ENCODE data around the gene ATP1B1. TPM values are rescaled to one million over a fixed set of nuclear protein-coding genes. Genes with fewer than 3 reads are reported as not detected.

The ATP1B1 gene
- total and polyA plus RNA-seq, 2 experiments from 2014 or later, result 51.0 to 73.4 TPM

- no peaks in the 10 kb centered on the region for H3K27me3 Mint-ChIP-seq (ENCODE audit: insufficient read depth, low read depth, poor library complexity)
- DNase-seq (ENCODE audit: low spot score) (no peak), ATAC-seq (no peak)
- no peak overlapping the region for H3K27ac ChIP-seq (ENCODE audit: low read depth)
- H3K79me2 ChIP-seq (replicated peaks; ENCODE audit: insufficient read depth), result no peaks in the 10 kb centered on the region
- H3K9me3 Mint-ChIP-seq, result peaks cover 12% of the 10 kb centered on the region
- no peak overlapping the region for H3K4me3 Mint-ChIP-seq
- H3F3A ChIP-seq (replicated peaks; ENCODE audit: low read depth), result no peaks in the 10 kb centered on the region
- H3K27me3 ChIP-seq (ENCODE audit: insufficient read depth), result no peaks in the 10 kb centered on the region
- no peak overlapping the region for H3K4me3 ChIP-seq
- no peaks in the 10 kb centered on the region for H4K20me1 ChIP-seq (replicated peaks; ENCODE audit: insufficient read depth)
- H3K36me3 Mint-ChIP-seq (ENCODE audit: low read depth), result 0 out of 3 replicates have a peak, but pooled peaks cover 3% of the 10 kb centered on the region
- no peaks in the 10 kb centered on the region for H3K36me3 ChIP-seq (ENCODE audit: insufficient read depth)
- H3K4me2 ChIP-seq, result no peak overlapping the region
- H3K9me2 ChIP-seq (ENCODE audit: insufficient read depth), result peaks cover 4% of the 10 kb centered on the region
- H3K27ac Mint-ChIP-seq, result no peak overlapping the region
- TF ChIP-seq CTCF (conservative IDR thresholded peaks at IDR 0.05; ENCODE audit: low read depth in 2 of 2) (peak; percentile 26 to 45; a peak in 3 of 4 replicates), CREB1 (CRISPR knock-in tag; IDR thresholded peaks at IDR 0.05; ENCODE audit: low read depth) (no peak)
- no peaks in the 10 kb centered on the region for H3K4me1 Mint-ChIP-seq
- no peaks in the 10 kb centered on the region for H3K4me1 ChIP-seq (ENCODE audit: insufficient read depth)
- H2AFZ ChIP-seq, result no peak overlapping the region
Measured at GRCh38 chr1:169070958-169071357, 35.5 kb upstream of the ATP1B1 start.

GRCh38 chr1:169072945-169073725, 33.4 kb upstream of the ATP1B1 start:
- Histone ChIP-seq H3K79me2 (replicated peaks; ENCODE audit: insufficient read depth) (no peaks in the 10 kb centered on the region), H2AFZ (no peak overlapping the region), H3K4me1 (ENCODE audit: insufficient read depth) (no peaks in the 10 kb centered on the region), H3K27me3 (ENCODE audit: insufficient read depth) (no peaks in the 10 kb centered on the region), H3K4me3 (no peak overlapping the region), H4K20me1 (replicated peaks; ENCODE audit: insufficient read depth) (no peaks in the 10 kb centered on the region), H3K27ac (ENCODE audit: low read depth) (no peak overlapping the region), H3F3A (replicated peaks; ENCODE audit: low read depth) (no peaks in the 10 kb centered on the region), H3K36me3 (ENCODE audit: insufficient read depth) (no peaks in the 10 kb centered on the region), H3K4me2 (no peak overlapping the region), H3K9me2 (ENCODE audit: insufficient read depth) (no peaks in the 10 kb centered on the region)
- Mint-ChIP-seq H3K36me3 (ENCODE audit: low read depth) (no peaks in the 10 kb centered on the region), H3K4me3 (no peak overlapping the region), H3K4me1 (peaks cover 5% of the 10 kb centered on the region; the same call in 2 of the 3 replicates), H3K27me3 (ENCODE audit: insufficient read depth, low read depth, poor library complexity) (no peaks in the 10 kb centered on the region), H3K27ac (no peak overlapping the region), H3K9me3 (no peaks in the 10 kb centered on the region; the same call in 2 of the 3 replicates)
- no peak for ATAC-seq
- TF ChIP-seq ZNF331 (CRISPR knock-in tag; IDR thresholded peaks at IDR 0.05; ENCODE audit: low read depth), result no peak
- TF ChIP-seq ZNF114 (CRISPR knock-in tag; IDR thresholded peaks at IDR 0.05), result no peak
- no peak for DNase-seq (ENCODE audit: low spot score)

GRCh38 chr1:169078163-169078883, 28.2 kb upstream of the ATP1B1 start:
- no peak overlapping the region for H2AFZ ChIP-seq
- no peaks in the 10 kb centered on the region for H3K9me3 Mint-ChIP-seq
- H3K36me3 Mint-ChIP-seq (ENCODE audit: low read depth), result no peaks in the 10 kb centered on the region
- TF ChIP-seq REST (IDR thresholded peaks at IDR 0.05; ENCODE audit: unreplicated experiment), result no peak
- TF ChIP-seq CREB1 (CRISPR knock-in tag; IDR thresholded peaks at IDR 0.05; ENCODE audit: low read depth), result no peak
- H3K4me1 Mint-ChIP-seq, result peaks cover 9% of the 10 kb centered on the region; the same call in 2 of the 3 replicates
- no peaks in the 10 kb centered on the region for H3K36me3 ChIP-seq (ENCODE audit: insufficient read depth)
- no peak overlapping the region for H3K4me2 ChIP-seq
- 0 out of 2 replicates have a peak, but pooled peaks cover 5% of the 10 kb centered on the region for H3K9me2 ChIP-seq (ENCODE audit: insufficient read depth)
- no peak overlapping the region for H3K27ac ChIP-seq (ENCODE audit: low read depth)
- ATAC-seq, result no peak
- H3F3A ChIP-seq (replicated peaks; ENCODE audit: low read depth), result no peaks in the 10 kb centered on the region
- DNase-seq (ENCODE audit: low spot score), result no peak
- no peaks in the 10 kb centered on the region for H3K4me1 ChIP-seq (ENCODE audit: insufficient read depth)
- H3K27me3 Mint-ChIP-seq (ENCODE audit: insufficient read depth, low read depth, poor library complexity), result peaks cover 1% of the 10 kb centered on the region
- H3K4me3 ChIP-seq, result no peak overlapping the region
- H3K27me3 ChIP-seq (ENCODE audit: insufficient read depth), result no peaks in the 10 kb centered on the region
- H3K79me2 ChIP-seq (replicated peaks; ENCODE audit: insufficient read depth), result no peaks in the 10 kb centered on the region
- no peaks in the 10 kb centered on the region for H4K20me1 ChIP-seq (replicated peaks; ENCODE audit: insufficient read depth)
- H3K27ac Mint-ChIP-seq, result no peak overlapping the region
- no peak overlapping the region for H3K4me3 Mint-ChIP-seq

Data from GM23338 (cell line).